Panc1 (cell line): ENCODE results near the gene LTBP3. TPM values are rescaled to one million over a fixed set of nuclear protein-coding genes. Genes with fewer than 3 reads are reported as not detected.

Experiments used
- ATAC-seq: fragments of 200-7000 bp; cut with Tn5 transposase; 2 replicates; pipeline ENCODE4 v1.9.1; 2020; ENCODE audit warnings: mild to moderate bottlenecking, moderate library complexity
- BruUV-seq: library from RNA; stranded (reverse); fragments of 400-500 nt; replicated peaks from 2 replicates; lab custom pipeline; 2021; lab: Mats Ljungman, UMichigan
- CTCF ChIA-PET: fragments of 300-600 bp; sonication (Branson Sonifier 250); formaldehyde crosslinking; loops from one replicate; lab custom pipeline; 2022; ENCODE audit warnings: antibody characterized with exemption; lab: Charles Lee
- POLR2A ChIA-PET: fragments of 300-600 bp; sonication (Branson Sonifier 250); formaldehyde crosslinking; loops from one replicate; lab custom pipeline; 2022; ENCODE audit warnings: antibody characterized with exemption; lab: Charles Lee
- DNase-seq: peaks from one replicate; pipeline ENCODE4 v3.0.0-alpha.2; 2010; ENCODE audit warnings: low read depth, low spot score
- H3K27ac ChIP-seq: 2 replicates; pipeline ENCODE4 v1.5.1; 2011; ENCODE audit warnings: mild to moderate bottlenecking, low read length, inconsistent platforms
- H3K27me3 ChIP-seq: fragments of 200-500 bp; sonication (Bioruptor generic); 2 replicates; pipeline ENCODE4 v1.6.0; 2014; ENCODE audit warnings: low read length, inconsistent platforms; ENCODE audit not compliant: control insufficient read depth, insufficient read depth
- H3K36me3 ChIP-seq: fragments of 200-500 bp; sonication (Bioruptor generic); 2 replicates; pipeline ENCODE4 v1.5.1; 2014; ENCODE audit warnings: inconsistent platforms, mild to moderate bottlenecking, low read length, moderate library complexity; ENCODE audit not compliant: control insufficient read depth, insufficient read depth
- H3K4me1 ChIP-seq: 2 replicates; pipeline ENCODE4 v1.5.1; 2011; ENCODE audit warnings: inconsistent platforms, mild to moderate bottlenecking, low read length, moderate library complexity; ENCODE audit not compliant: control insufficient read depth, insufficient read depth
- H3K4me3 ChIP-seq, 2 experiments: 2 replicates each; pipeline ENCODE4 v1.5.1; 2011 to 2012; ENCODE audit warnings: low read depth in 2 of 2, low read length in 2 of 2, mild to moderate bottlenecking in 2 of 2, inconsistent platforms in 1 of 2, moderate library complexity in 1 of 2
- H3K9me3 ChIP-seq: fragments of 200-500 bp; sonication (Bioruptor generic); 2 replicates; pipeline ENCODE4 v1.5.1; 2014; ENCODE audit warnings: low read depth, mild to moderate bottlenecking, inconsistent platforms, low read length, moderate library complexity; ENCODE audit not compliant: control insufficient read depth, insufficient read depth
- CTCF ChIP-seq: fragments of 450-650 bp; IDR thresholded peaks from 2 replicates; pipeline ENCODE4 v1.5.1; 2017; ENCODE audit warnings: mild to moderate bottlenecking
- POLR2AphosphoS5 ChIP-seq: IDR thresholded peaks from 2 replicates; pipeline ENCODE4 v1.6.1; 2012; ENCODE audit warnings: mild to moderate bottlenecking, low read depth, low read length, moderate library complexity
- REST ChIP-seq, 2 experiments: IDR thresholded peaks; 2 replicates each; pipeline ENCODE4 v1.6.1; 2011 to 2012; ENCODE audit warnings: low read depth in 2 of 2, control low read depth in 1 of 2, low read length in 1 of 2, mild to moderate bottlenecking in 1 of 2, moderate library complexity in 1 of 2; ENCODE audit not compliant: insufficient read depth in 1 of 2
- SIN3A ChIP-seq: IDR thresholded peaks from 2 replicates; pipeline ENCODE4 v1.6.1; 2012; ENCODE audit warnings: low read depth, mild to moderate bottlenecking, low read length, moderate library complexity, borderline replicate concordance; ENCODE audit not compliant: insufficient read depth
- TCF7L2 ChIP-seq: IDR thresholded peaks from 2 replicates; pipeline ENCODE4 v1.6.1; 2011; ENCODE audit warnings: mild to moderate bottlenecking, low read depth, low read length, inconsistent platforms
- in situ Hi-C: cut with HindIII; loops from 2 replicates; pipeline ENCODE4 v1.10.0; 2016; ENCODE audit warnings: low sequenced_read_pairs, low pct_unique_long_range_greater_than_20kb
- intact Hi-C: fragments of 100-400 bp; cut with micrococcal nuclease; formaldehyde crosslinking; loops from one replicate; pipeline ENCODE4 v1.10.0; 2022; ENCODE audit not compliant: unreplicated experiment
- total RNA-seq: library from RNA; stranded (reverse); gene quantifications from one replicate; pipeline ENCODE4 v1.2.1, GENCODE V29; 2021; ENCODE audit not compliant: unreplicated experiment

Gene LTBP3
- total RNA-seq, 1 experiment from 2014 or later = 133 TPM

GRCh38 chr11:65498727-65498976, 59.5 kb downstream of the LTBP3 start:
- peaks cover 42% of the 10 kb centered on the region for H3K36me3 ChIP-seq
- TF ChIP-seq CTCF (no peak), REST (IDR thresholded peaks at IDR 0.05; ENCODE audit: insufficient read depth in 1 of 2, low read depth in 2 of 2, low read length in 1 of 2) (no peak), POLR2AphosphoS5 (no peak), SIN3A (no peak), TCF7L2 (no peak)
- no peak for ATAC-seq
- no peak for DNase-seq
- peak overlapping the region; percentile 100 for H3K27ac ChIP-seq
- in situ Hi-C loops (loop anchor here (5.0 kb wide), 1 partner anchor 76 kb away; the partner anchor contains the start of gene NEAT1), intact Hi-C loops (no loop called here)
- peaks cover 42% of the 10 kb centered on the region for H3K4me1 ChIP-seq
- H3K4me3 ChIP-seq = peak overlapping the region; percentile 78 to 99
- ChIA-PET CTCF (interaction anchor here (0.7 to 1.2 kb wide), 2 partner anchors 19 to 28 kb away, joined by 3 read pairs; no protein-coding TSS in a partner anchor), POLR2A (interaction anchor here (0.6 to 15.9 kb wide), 22 partner anchors 9 to 1669 kb away, joined by 3 to 818 read pairs (median 5); partner anchors contain the start of genes FAM89B, FRMD8 and NEAT1)
- no peaks in the 10 kb centered on the region for H3K9me3 ChIP-seq
- H3K27me3 ChIP-seq = no peaks in the 10 kb centered on the region
- BruUV-seq = no TSS peak

GRCh38 chr11:65498042-65498726, 60.0 kb downstream of the LTBP3 start:
- H3K4me1 ChIP-seq = peaks cover 46% of the 10 kb centered on the region
- peak overlapping the region; percentile 100 for H3K27ac ChIP-seq
- H3K27me3 ChIP-seq = no peaks in the 10 kb centered on the region
- DNase-seq (no peak), ATAC-seq (no peak)
- peaks cover 37% of the 10 kb centered on the region for H3K36me3 ChIP-seq
- in situ Hi-C loops = loop anchor here (5.0 kb wide), 1 partner anchor 76 kb away; the partner anchor contains the start of gene NEAT1
- TF ChIP-seq POLR2AphosphoS5 (no peak), TCF7L2 (no peak), SIN3A (no peak), REST (IDR thresholded peaks at IDR 0.05; ENCODE audit: insufficient read depth in 1 of 2, low read depth in 2 of 2, low read length in 1 of 2) (no peak), CTCF (no peak)
- no TSS peak for BruUV-seq
- no peaks in the 10 kb centered on the region for H3K9me3 ChIP-seq
- POLR2A ChIA-PET = interaction anchor here (0.6 to 15.9 kb wide), 20 partner anchors 9 to 1669 kb away, joined by 3 to 818 read pairs (median 8); partner anchors contain the start of genes FAM89B, FRMD8 and NEAT1
- CTCF ChIA-PET = interaction anchor here (0.6 to 1.4 kb wide), 5 partner anchors 10 to 32 kb away, joined by 3 to 6 read pairs (median 4); no protein-coding TSS in a partner anchor
- H3K4me3 ChIP-seq = peak overlapping the region; percentile 78 to 99
- intact Hi-C loops = no loop called here
